ENCODE data around the gene DYTN. TPM values are rescaled to one million over a fixed set of nuclear protein-coding genes. Genes with fewer than 3 reads are reported as not detected.

DYTN gene
- polyA plus RNA-seq, 1 of the 3 experiments (the other 2 are of a cell fraction): not detected

DNA sequence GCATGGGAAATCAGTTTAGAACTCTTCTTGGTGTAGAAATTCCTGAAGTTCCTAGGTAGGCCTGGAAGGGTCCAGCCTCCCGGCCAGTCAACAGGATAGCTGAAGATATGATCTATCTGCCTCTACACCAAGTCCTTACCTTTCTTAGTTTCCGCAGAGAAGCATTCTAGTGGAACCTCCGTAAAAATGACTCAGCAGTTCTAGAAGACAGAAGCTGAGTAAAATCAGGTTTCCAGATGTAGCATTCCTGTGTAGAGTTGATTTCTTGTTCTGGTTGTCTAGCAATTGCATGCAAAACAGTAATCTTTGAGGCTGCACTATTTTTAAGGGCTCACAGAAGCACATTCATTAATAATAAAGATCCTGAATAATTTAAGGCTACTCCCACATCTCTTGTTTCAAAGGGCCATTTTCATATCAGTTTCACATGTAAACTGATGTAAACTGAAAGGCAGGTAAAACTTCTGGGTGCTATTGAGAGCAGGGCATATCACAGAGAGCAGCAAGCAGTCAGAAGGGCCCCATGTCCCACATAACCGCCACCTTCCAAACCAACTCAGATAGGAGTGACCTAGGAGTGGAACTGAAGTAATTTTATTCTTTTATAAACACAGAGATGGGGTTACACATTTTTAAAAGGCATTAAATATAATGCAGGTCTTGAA is 3.2 kb upstream of the DYTN start:
- WGBS (ENCODE audit: low lambda C conversion rate): 69% methylated on average over 4 of the region's 4 CpGs
- no peak overlapping the region for H3K9ac ChIP-seq

More for the DNA sequence above, 3.2 kb upstream of the DYTN start:
- Histone ChIP-seq H3F3A (replicated peaks; ENCODE audit: insufficient read depth) (no peaks in the 10 kb centered on the region), H3K4me3 (ENCODE audit: low read depth in 2 of 2, low read length in 1 of 2) (no peak overlapping the region), H3K4me2 (no peak overlapping the region), H2AFZ (ENCODE audit: low read depth) (no peak overlapping the region), H3K27me3 (ENCODE audit: insufficient read depth) (no peaks in the 10 kb centered on the region), H3K9me2 (no peaks in the 10 kb centered on the region), H3K79me2 (ENCODE audit: insufficient read depth) (no peaks in the 10 kb centered on the region), H3K36me3 (replicated peaks in 1 of 2; ENCODE audit: control insufficient read depth in 1 of 2, insufficient read depth in 2 of 2, low read length in 1 of 2) (no peaks in the 10 kb centered on the region), H3K9me3 (no peaks in the 10 kb centered on the region), H4K20me1 (ENCODE audit: insufficient read depth) (no peaks in the 10 kb centered on the region), H3K4me1 (ENCODE audit: control insufficient read depth in 1 of 2, insufficient read depth in 2 of 2, low read depth in 1 of 2, low read length in 1 of 2) (peaks cover 0 to 7% of the 10 kb centered on the region in 2 experiments; a peak in 1 of 4 replicates), H3K27ac (ENCODE audit: low read depth in 2 of 2, low read length in 1 of 2) (no peak overlapping the region)
- TF ChIP-seq CHD2 (IDR thresholded peaks at IDR 0.05; ENCODE audit: low read length, partially characterized antibody) (no peak), FOXJ3 (CRISPR knock-in tag; IDR thresholded peaks at IDR 0.05) (no peak), RXRA (IDR thresholded peaks at IDR 0.05; ENCODE audit: borderline replicate concordance, low read depth) (no peak), RFX5 (IDR thresholded peaks at IDR 0.05; ENCODE audit: low read length) (no peak), GABPA (IDR thresholded peaks at IDR 0.05; ENCODE audit: low read depth) (no peak), SIN3A (IDR thresholded peaks at IDR 0.05; ENCODE audit: borderline replicate concordance, low read depth, low read length) (no peak), NFIC (IDR thresholded peaks at IDR 0.05; ENCODE audit: borderline replicate concordance) (no peak), SMC3 (IDR thresholded peaks at IDR 0.05; ENCODE audit: low read depth, low read length) (no peak), JUND (IDR thresholded peaks at IDR 0.05) (no peak)
- TF ChIP-seq, protein P1, sequence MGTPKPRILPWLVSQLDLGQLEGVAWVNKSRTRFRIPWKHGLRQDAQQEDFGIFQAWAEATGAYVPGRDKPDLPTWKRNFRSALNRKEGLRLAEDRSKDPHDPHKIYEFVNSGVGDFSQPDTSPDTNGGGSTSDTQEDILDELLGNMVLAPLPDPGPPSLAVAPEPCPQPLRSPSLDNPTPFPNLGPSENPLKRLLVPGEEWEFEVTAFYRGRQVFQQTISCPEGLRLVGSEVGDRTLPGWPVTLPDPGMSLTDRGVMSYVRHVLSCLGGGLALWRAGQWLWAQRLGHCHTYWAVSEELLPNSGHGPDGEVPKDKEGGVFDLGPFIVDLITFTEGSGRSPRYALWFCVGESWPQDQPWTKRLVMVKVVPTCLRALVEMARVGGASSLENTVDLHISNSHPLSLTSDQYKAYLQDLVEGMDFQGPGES (IDR thresholded peaks at IDR 0.05; ENCODE audit: low read depth, low read length): no peak
- TF ChIP-seq, protein P2, sequence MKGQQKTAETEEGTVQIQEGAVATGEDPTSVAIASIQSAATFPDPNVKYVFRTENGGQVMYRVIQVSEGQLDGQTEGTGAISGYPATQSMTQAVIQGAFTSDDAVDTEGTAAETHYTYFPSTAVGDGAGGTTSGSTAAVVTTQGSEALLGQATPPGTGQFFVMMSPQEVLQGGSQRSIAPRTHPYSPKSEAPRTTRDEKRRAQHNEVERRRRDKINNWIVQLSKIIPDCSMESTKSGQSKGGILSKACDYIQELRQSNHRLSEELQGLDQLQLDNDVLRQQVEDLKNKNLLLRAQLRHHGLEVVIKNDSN (IDR thresholded peaks at IDR 0.05; ENCODE audit: borderline replicate concordance, low read depth): no peak
- TF ChIP-seq, protein P3, sequence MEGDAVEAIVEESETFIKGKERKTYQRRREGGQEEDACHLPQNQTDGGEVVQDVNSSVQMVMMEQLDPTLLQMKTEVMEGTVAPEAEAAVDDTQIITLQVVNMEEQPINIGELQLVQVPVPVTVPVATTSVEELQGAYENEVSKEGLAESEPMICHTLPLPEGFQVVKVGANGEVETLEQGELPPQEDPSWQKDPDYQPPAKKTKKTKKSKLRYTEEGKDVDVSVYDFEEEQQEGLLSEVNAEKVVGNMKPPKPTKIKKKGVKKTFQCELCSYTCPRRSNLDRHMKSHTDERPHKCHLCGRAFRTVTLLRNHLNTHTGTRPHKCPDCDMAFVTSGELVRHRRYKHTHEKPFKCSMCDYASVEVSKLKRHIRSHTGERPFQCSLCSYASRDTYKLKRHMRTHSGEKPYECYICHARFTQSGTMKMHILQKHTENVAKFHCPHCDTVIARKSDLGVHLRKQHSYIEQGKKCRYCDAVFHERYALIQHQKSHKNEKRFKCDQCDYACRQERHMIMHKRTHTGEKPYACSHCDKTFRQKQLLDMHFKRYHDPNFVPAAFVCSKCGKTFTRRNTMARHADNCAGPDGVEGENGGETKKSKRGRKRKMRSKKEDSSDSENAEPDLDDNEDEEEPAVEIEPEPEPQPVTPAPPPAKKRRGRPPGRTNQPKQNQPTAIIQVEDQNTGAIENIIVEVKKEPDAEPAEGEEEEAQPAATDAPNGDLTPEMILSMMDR (IDR thresholded peaks at IDR 0.05): no peak
- TF ChIP-seq, protein P4, sequence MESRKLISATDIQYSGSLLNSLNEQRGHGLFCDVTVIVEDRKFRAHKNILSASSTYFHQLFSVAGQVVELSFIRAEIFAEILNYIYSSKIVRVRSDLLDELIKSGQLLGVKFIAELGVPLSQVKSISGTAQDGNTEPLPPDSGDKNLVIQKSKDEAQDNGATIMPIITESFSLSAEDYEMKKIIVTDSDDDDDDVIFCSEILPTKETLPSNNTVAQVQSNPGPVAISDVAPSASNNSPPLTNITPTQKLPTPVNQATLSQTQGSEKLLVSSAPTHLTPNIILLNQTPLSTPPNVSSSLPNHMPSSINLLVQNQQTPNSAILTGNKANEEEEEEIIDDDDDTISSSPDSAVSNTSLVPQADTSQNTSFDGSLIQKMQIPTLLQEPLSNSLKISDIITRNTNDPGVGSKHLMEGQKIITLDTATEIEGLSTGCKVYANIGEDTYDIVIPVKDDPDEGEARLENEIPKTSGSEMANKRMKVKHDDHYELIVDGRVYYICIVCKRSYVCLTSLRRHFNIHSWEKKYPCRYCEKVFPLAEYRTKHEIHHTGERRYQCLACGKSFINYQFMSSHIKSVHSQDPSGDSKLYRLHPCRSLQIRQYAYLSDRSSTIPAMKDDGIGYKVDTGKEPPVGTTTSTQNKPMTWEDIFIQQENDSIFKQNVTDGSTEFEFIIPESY (IDR thresholded peaks at IDR 0.05; ENCODE audit: borderline replicate concordance, low read depth): no peak
- ChIA-PET POLR2A (no interaction called here), CTCF (no interaction called here)
- no peak for DNase-seq
